ENCODE measurements around the gene ALDH3A1.
A peak's percentile ranks its signal among the peaks of the same experiment; 100 is the strongest.

Gene ALDH3A1

GRCh38 chr17:19759568-19760549 lies 11.8 kb upstream of the ALDH3A1 start:
- no peak for DNase-seq

GRCh38 chr17:19757536-19758180 lies 9.6 kb upstream of the ALDH3A1 start:
- DNase-seq: no peak

- DNase-seq: no peak
Measured at GRCh38 chr17:19756546-19756945, 8.4 kb upstream of the ALDH3A1 start.

GRCh38 chr17:19755821-19756510 lies 7.9 kb upstream of the ALDH3A1 start:
- DNase-seq: no peak

- DNase-seq: no peak
Measured at GRCh38 chr17:19755392-19755791, 7.3 kb upstream of the ALDH3A1 start.

- peak; percentile 54 for DNase-seq
Measured at GRCh38 chr17:19753661-19754463, 5.8 kb upstream of the ALDH3A1 start.

- peak; percentile 53 for DNase-seq
Measured at GRCh38 chr17:19753051-19753509, 5.0 kb upstream of the ALDH3A1 start.

GRCh38 chr17:19752216-19753050 lies 4.3 kb upstream of the ALDH3A1 start:
- no peak for DNase-seq

- no peak for DNase-seq
Measured at GRCh38 chr17:19750835-19751234, 2.7 kb upstream of the ALDH3A1 start.

GRCh38 chr17:19750020-19750572 lies 2.0 kb upstream of the ALDH3A1 start:
- no peak for DNase-seq

- no peak for DNase-seq
Measured at GRCh38 chr17:19748807-19749193, 702 bp upstream of the ALDH3A1 start.

- DNase-seq: no peak
Measured at GRCh38 chr17:19747159-19747719, 859 bp downstream of the ALDH3A1 start.

- DNase-seq: no peak
Measured at GRCh38 chr17:19746517-19746916, 1.6 kb downstream of the ALDH3A1 start.

GRCh38 chr17:19744922-19745757 lies 3.0 kb downstream of the ALDH3A1 start:
- no peak for DNase-seq

- DNase-seq: no peak
Measured at GRCh38 chr17:19744492-19744891, 3.6 kb downstream of the ALDH3A1 start.

GRCh38 chr17:19743101-19744100 lies 4.7 kb downstream of the ALDH3A1 start:
- DNase-seq: no peak

- DNase-seq: no peak
Measured at GRCh38 chr17:19742495-19742894, 5.6 kb downstream of the ALDH3A1 start.

GRCh38 chr17:19741832-19742457 lies 6.2 kb downstream of the ALDH3A1 start:
- DNase-seq: no peak
